ENCODE measurements around the gene TMEM109. TPM values are rescaled to one million over a fixed set of nuclear protein-coding genes. Genes with fewer than 3 reads are reported as not detected.

The TMEM109 gene
- total and polyA plus RNA-seq, 9 of the 15 experiments (the other 6 are each of a cell fraction or from before 2014, with no cell fraction given) = 9.2 to 71.3 (median 30.5) TPM

GRCh38 chr11:60910281-60910687 is 3.7 kb upstream of the TMEM109 start:
- Histone ChIP-seq H4K20me1 (replicated peaks; ENCODE audit: control insufficient read depth, insufficient read depth, low read length) (peaks cover 7% of the 10 kb centered on the region; the same call in 1 of the 2 replicates), H3K9me3 (replicated peaks; ENCODE audit: control insufficient read depth, insufficient read depth, low read depth, low read length) (peaks cover 8% of the 10 kb centered on the region), H3K4me2 (ENCODE audit: insufficient read depth, low read length) (no peak overlapping the region), H3K4me3 (no peak overlapping the region), H3K79me2 (ENCODE audit: control insufficient read depth, insufficient read depth, low read length) (peaks cover 26% of the 10 kb centered on the region), H3K9me1 (ENCODE audit: control insufficient read depth, insufficient read depth, low read length) (no peaks in the 10 kb centered on the region), H3K27ac (ENCODE audit: extremely low read depth, low read depth, low read length) (no peak overlapping the region), H3K9ac (ENCODE audit: insufficient read depth in 1 of 2, low read depth in 2 of 2, low read length in 2 of 2) (no peak overlapping the region), H2AFZ (ENCODE audit: low read depth, low read length) (no peak overlapping the region), H3K36me3 (ENCODE audit: control insufficient read depth, insufficient read depth, low read length) (peaks cover under 1% of the 10 kb centered on the region; the same call in 1 of the 3 replicates), H3K27me3 (ENCODE audit: control insufficient read depth in 2 of 2, insufficient read depth in 2 of 2, low read length in 2 of 2) (no peaks in the 10 kb centered on the region), H3K4me1 (replicated peaks in 1 of 2; ENCODE audit: control insufficient read depth in 2 of 2, insufficient read depth in 2 of 2, low read length in 2 of 2) (peaks cover 8 to 25% of the 10 kb centered on the region in 2 experiments; a peak in 4 of 5 replicates)
- no peak for FAIRE-seq
- CTCF ChIA-PET (ENCODE audit: low intra/inter-chr PET ratio) = no interaction called here
- ATAC-seq = no peak
- 29% methylated on average over 3 of the region's 3 CpGs for WGBS (ENCODE audit: insufficient coverage, low coverage, missing lambda C conversion rate)
- no TSS peak for BruUV-seq (replicated peaks)
- intact Hi-C loops (cut with micrococcal nuclease) (no loop called here), in situ Hi-C loops (cut with MboI) (no loop called here)
- no peak for DNase-seq (ENCODE audit: extremely low read depth in 1 of 4, low spot score in 3 of 4)
- POLR2A ChIA-PET = no interaction called here
- TF ChIP-seq SPI1 (IDR thresholded peaks at IDR 0.05; ENCODE audit: borderline replicate concordance, low read depth, low read length) (peak; percentile 39; the same call in 1 of the 2 replicates), KLF6 (CRISPR knock-in tag; IDR thresholded peaks at IDR 0.05; ENCODE audit: borderline replicate concordance) (no peak), PTRF (tag; IDR thresholded peaks at IDR 0.05) (no peak)

DNA sequence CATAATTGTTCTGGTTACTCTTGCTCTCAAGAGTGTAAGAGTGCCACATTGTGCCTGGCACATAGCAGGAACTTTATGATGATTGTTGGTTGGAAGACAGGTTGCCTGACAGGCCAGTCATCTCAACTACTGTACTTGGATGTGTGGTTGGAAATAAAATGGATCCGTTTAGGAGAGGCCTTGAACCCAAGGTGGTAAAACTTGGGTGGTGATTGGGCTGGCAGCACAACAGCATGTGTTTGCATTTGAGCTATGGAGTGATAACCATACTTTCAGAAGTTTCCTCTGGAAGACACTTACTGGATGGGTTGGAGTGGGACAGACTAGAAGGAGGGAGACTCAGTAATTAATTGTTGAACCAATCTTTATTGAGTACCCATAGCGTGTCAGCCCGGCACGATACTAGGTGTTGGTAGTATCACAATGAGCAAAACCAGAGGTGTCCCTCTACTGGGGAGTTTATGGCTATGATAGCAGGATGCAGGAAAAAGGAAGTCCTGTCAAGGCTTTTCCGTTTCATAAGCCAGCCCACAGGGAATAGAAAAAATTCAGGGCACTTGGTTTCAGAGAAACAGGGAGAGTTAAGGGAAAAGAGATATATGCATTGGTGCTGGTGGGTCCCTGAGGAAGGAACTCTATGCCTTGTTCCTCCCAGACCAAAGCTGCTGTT is 3.1 kb upstream of the TMEM109 start:
- ChIA-PET CTCF (ENCODE audit: low intra/inter-chr PET ratio) (no interaction called here), POLR2A (no interaction called here)
- Histone ChIP-seq H3K36me3 (ENCODE audit: control insufficient read depth, insufficient read depth, low read length) (peaks cover 3% of the 10 kb centered on the region), H3K4me1 (replicated peaks in 1 of 2; ENCODE audit: control insufficient read depth in 2 of 2, insufficient read depth in 2 of 2, low read length in 2 of 2) (peaks cover 9 to 29% of the 10 kb centered on the region in 2 experiments; a peak in 4 of 5 replicates), H3K4me2 (ENCODE audit: insufficient read depth, low read length) (no peak overlapping the region), H3K9me3 (replicated peaks; ENCODE audit: control insufficient read depth, insufficient read depth, low read depth, low read length) (peaks cover 8% of the 10 kb centered on the region), H3K27ac (ENCODE audit: extremely low read depth, low read depth, low read length) (no peak overlapping the region), H2AFZ (ENCODE audit: low read depth, low read length) (peak overlapping the region; percentile 20), H3K9me1 (ENCODE audit: control insufficient read depth, insufficient read depth, low read length) (no peaks in the 10 kb centered on the region), H4K20me1 (replicated peaks; ENCODE audit: control insufficient read depth, insufficient read depth, low read length) (peaks cover 1% of the 10 kb centered on the region; the same call in 1 of the 2 replicates), H3K4me3 (no peak overlapping the region), H3K27me3 (ENCODE audit: control insufficient read depth in 2 of 2, insufficient read depth in 2 of 2, low read length in 2 of 2) (no peaks in the 10 kb centered on the region), H3K9ac (ENCODE audit: insufficient read depth in 1 of 2, low read depth in 2 of 2, low read length in 2 of 2) (no peak overlapping the region), H3K79me2 (ENCODE audit: control insufficient read depth, insufficient read depth, low read length) (peaks cover 26% of the 10 kb centered on the region)
- FAIRE-seq = no peak
- DNase-seq (ENCODE audit: extremely low read depth in 1 of 4, low spot score in 3 of 4) = no peak
- no TSS peak for BruUV-seq (replicated peaks)
- in situ Hi-C loops (cut with MboI) (no loop called here), intact Hi-C loops (cut with micrococcal nuclease) (no loop called here)
- WGBS (ENCODE audit: insufficient coverage, low coverage, missing lambda C conversion rate) = 33% methylated on average over 5 of the region's 5 CpGs
- no peak for ATAC-seq
- 0 out of 2 replicates have a peak, but pooled peaks have one; percentile 36 for TF ChIP-seq GABPA (tag; conservative IDR thresholded peaks at IDR 0.05; ENCODE audit: low read depth)
- TF ChIP-seq, protein P1, sequence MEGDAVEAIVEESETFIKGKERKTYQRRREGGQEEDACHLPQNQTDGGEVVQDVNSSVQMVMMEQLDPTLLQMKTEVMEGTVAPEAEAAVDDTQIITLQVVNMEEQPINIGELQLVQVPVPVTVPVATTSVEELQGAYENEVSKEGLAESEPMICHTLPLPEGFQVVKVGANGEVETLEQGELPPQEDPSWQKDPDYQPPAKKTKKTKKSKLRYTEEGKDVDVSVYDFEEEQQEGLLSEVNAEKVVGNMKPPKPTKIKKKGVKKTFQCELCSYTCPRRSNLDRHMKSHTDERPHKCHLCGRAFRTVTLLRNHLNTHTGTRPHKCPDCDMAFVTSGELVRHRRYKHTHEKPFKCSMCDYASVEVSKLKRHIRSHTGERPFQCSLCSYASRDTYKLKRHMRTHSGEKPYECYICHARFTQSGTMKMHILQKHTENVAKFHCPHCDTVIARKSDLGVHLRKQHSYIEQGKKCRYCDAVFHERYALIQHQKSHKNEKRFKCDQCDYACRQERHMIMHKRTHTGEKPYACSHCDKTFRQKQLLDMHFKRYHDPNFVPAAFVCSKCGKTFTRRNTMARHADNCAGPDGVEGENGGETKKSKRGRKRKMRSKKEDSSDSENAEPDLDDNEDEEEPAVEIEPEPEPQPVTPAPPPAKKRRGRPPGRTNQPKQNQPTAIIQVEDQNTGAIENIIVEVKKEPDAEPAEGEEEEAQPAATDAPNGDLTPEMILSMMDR (IDR thresholded peaks at IDR 0.05 in 2 of 3, conservative IDR thresholded peaks at IDR 0.05 in 1 of 3; ENCODE audit: insufficient read depth in 2 of 3, low read depth in 1 of 3, low read length in 3 of 3) = peak in 1 of 3 experiments; percentile 23; a peak in 1 of 6 replicates
- no peak for TF ChIP-seq MYBL2 (IDR thresholded peaks at IDR 0.05; ENCODE audit: low read depth)
- no peak for TF ChIP-seq MYBL2 (CRISPR knock-in tag; IDR thresholded peaks at IDR 0.05; ENCODE audit: borderline replicate concordance)
- TF ChIP-seq SPI1 (IDR thresholded peaks at IDR 0.05; ENCODE audit: borderline replicate concordance, low read depth, low read length) = peak; percentile 80; the same call in 1 of the 2 replicates
- no peak for TF ChIP-seq MED1 (CRISPR knock-in tag; IDR thresholded peaks at IDR 0.05; ENCODE audit: borderline replicate concordance)
- TF ChIP-seq ZBTB1 (CRISPR knock-in tag; IDR thresholded peaks at IDR 0.05; ENCODE audit: borderline replicate concordance, low read depth) = no peak

All from K562 (cell line).